ENCODE results near the gene ABCA6.

ABCA6 gene

DNA sequence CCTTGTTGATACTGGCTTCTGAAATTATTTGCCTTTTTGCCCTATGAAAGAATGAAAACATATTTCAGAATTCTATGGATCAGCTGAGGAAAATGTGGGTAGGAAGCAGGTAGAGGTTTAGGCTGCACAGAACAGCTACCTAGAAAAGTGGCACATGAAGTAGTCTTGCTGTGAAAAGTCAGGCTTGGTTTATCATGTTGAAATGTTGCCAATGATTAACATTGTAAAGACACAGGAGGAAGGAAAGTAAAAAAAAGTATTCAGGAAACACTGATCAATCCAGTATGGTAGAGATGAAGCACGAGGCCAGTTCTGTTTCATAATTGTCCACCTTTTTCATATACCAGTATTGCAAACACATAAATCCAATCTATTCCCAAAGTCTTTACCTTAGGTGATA, 29.9 kb downstream of the ABCA6 start:
- peaks cover 42% of the 10 kb centered on the region for H3K4me1 ChIP-seq (ENCODE audit: low read length)
- H4K20me1 ChIP-seq (ENCODE audit: insufficient read depth, low read length), result no peaks in the 10 kb centered on the region
- H3K4me2 ChIP-seq (ENCODE audit: low read length), result no peak overlapping the region
- no peaks in the 10 kb centered on the region for H3K27me3 ChIP-seq (ENCODE audit: low read depth, low read length)
- H3K9ac ChIP-seq (ENCODE audit: low read length), result no peak overlapping the region
- peaks cover 16% of the 10 kb centered on the region for H3K36me3 ChIP-seq (replicated peaks; ENCODE audit: low read depth, low read length)
- TF ChIP-seq CTCF (IDR thresholded peaks at IDR 0.05; ENCODE audit: low read depth, low read length), result no peak
- TF ChIP-seq EZH2phosphoT487 (IDR thresholded peaks at IDR 0.05; ENCODE audit: low read depth), result no peak
- H3K9me3 ChIP-seq (ENCODE audit: insufficient read depth, low read length), result no peaks in the 10 kb centered on the region
- no peaks in the 10 kb centered on the region for H3K79me2 ChIP-seq (ENCODE audit: low read length)
- 0 out of 2 replicates have a peak overlapping the region, but pooled peaks have one; percentile 44 for H2AFZ ChIP-seq (ENCODE audit: low read depth, low read length)
- H3K27ac ChIP-seq (ENCODE audit: low read length), result no peak overlapping the region
- H3K4me3 ChIP-seq (ENCODE audit: low read length), result no peak overlapping the region

DNA sequence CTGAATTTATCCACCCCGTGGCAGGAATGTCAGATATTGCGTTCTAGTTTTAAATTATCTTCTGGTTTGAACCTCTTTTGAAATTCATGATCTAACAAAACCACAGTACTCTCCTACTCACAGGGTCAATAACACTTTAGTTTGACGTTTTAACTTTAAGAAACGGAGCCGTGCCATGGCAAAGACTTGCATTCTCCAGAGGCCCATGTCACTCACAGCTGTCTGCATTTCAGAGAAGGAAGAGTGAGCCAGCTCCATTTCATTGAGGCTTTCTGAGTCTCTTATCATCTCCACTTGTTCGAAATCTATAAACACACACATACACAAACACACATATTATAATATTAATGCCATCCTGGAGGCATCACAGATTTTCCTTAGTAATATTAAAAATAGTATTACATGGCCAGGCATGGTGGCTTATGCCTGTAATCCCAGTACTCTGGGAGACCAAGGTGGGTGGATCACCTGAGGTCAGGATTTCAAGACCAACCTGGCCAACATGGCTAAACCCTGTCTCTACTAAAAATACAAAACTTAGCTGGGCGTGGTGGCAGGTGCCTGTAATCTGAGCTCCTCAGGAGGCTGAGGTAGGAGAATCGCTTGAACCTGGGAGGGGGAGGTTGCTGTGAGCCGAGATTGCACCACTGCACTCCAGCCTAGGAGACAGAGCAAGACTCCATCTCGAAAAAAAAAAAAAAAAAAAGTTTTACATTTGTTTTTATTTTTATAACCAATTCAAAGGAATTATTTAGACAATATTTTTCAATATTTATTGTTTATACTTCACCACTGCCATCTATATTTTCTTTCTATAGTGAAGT, 35.6 kb downstream of the ABCA6 start:
- H3K4me3 ChIP-seq (ENCODE audit: low read length), result no peak overlapping the region
- no peaks in the 10 kb centered on the region for H3K36me3 ChIP-seq (replicated peaks; ENCODE audit: low read depth, low read length)
- TF ChIP-seq EZH2phosphoT487 (IDR thresholded peaks at IDR 0.05; ENCODE audit: low read depth) (no peak), CTCF (IDR thresholded peaks at IDR 0.05; ENCODE audit: low read depth, low read length) (no peak)
- H3K9ac ChIP-seq (ENCODE audit: low read length), result no peak overlapping the region
- H2AFZ ChIP-seq (ENCODE audit: low read depth, low read length), result no peak overlapping the region
- H3K27ac ChIP-seq (ENCODE audit: low read length), result no peak overlapping the region
- H3K79me2 ChIP-seq (ENCODE audit: low read length), result no peaks in the 10 kb centered on the region
- no peaks in the 10 kb centered on the region for H3K9me3 ChIP-seq (ENCODE audit: insufficient read depth, low read length)
- H4K20me1 ChIP-seq (ENCODE audit: insufficient read depth, low read length), result no peaks in the 10 kb centered on the region
- no peak overlapping the region for H3K4me2 ChIP-seq (ENCODE audit: low read length)
- H3K4me1 ChIP-seq (ENCODE audit: low read length), result peaks cover 3% of the 10 kb centered on the region; the same call in 1 of the 2 replicates
- no peaks in the 10 kb centered on the region for H3K27me3 ChIP-seq (ENCODE audit: low read depth, low read length)

- H3K36me3 ChIP-seq (replicated peaks; ENCODE audit: low read depth, low read length), result no peaks in the 10 kb centered on the region
- TF ChIP-seq CTCF (IDR thresholded peaks at IDR 0.05; ENCODE audit: low read depth, low read length) (no peak), EZH2phosphoT487 (IDR thresholded peaks at IDR 0.05; ENCODE audit: low read depth) (no peak)
- H3K27ac ChIP-seq (ENCODE audit: low read length), result no peak overlapping the region
- no peaks in the 10 kb centered on the region for H3K79me2 ChIP-seq (ENCODE audit: low read length)
- H3K9ac ChIP-seq (ENCODE audit: low read length), result no peak overlapping the region
- H4K20me1 ChIP-seq (ENCODE audit: insufficient read depth, low read length), result no peaks in the 10 kb centered on the region
- H3K27me3 ChIP-seq (ENCODE audit: low read depth, low read length), result no peaks in the 10 kb centered on the region
- H3K4me3 ChIP-seq (ENCODE audit: low read length), result no peak overlapping the region
- H2AFZ ChIP-seq (ENCODE audit: low read depth, low read length), result no peak overlapping the region
- H3K4me2 ChIP-seq (ENCODE audit: low read length), result no peak overlapping the region
- peaks cover 14% of the 10 kb centered on the region for H3K4me1 ChIP-seq (ENCODE audit: low read length)
- no peaks in the 10 kb centered on the region for H3K9me3 ChIP-seq (ENCODE audit: insufficient read depth, low read length)
These were observed 38.0 kb downstream of the ABCA6 start for GRCh38 chr17:69103557-69104233.

DNA sequence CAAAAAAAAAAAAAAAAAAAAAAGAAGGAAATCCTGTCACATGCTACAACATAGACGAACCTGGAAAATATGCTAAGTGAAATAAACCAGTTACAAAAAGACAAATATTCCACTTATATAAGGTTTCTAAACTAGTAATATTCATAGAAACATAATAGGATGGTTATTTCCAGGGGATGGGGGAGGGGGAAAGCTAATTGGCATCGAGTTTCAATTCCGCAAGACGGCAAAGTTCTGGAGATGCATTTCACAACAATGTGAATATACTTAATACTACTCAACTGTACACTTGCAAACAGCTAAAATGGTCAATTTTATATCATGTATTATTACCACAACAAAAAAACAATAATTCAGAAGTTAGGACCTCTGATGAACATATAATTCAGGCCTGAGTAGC, 43.1 kb downstream of the ABCA6 start:
- H3K27ac ChIP-seq (ENCODE audit: low read length), result peak overlapping the region; percentile 69
- H3K27me3 ChIP-seq (ENCODE audit: low read depth, low read length), result no peaks in the 10 kb centered on the region
- no peaks in the 10 kb centered on the region for H3K9me3 ChIP-seq (ENCODE audit: insufficient read depth, low read length)
- H3K4me3 ChIP-seq (ENCODE audit: low read length), result peak overlapping the region; percentile 4; the same call in 1 of the 2 replicates
- H3K36me3 ChIP-seq (replicated peaks; ENCODE audit: low read depth, low read length), result peaks cover 20% of the 10 kb centered on the region
- H3K9ac ChIP-seq (ENCODE audit: low read length), result peak overlapping the region; percentile 49; the same call in 1 of the 2 replicates
- H2AFZ ChIP-seq (ENCODE audit: low read depth, low read length), result 0 out of 2 replicates have a peak overlapping the region, but pooled peaks have one; percentile 12
- no peaks in the 10 kb centered on the region for H3K79me2 ChIP-seq (ENCODE audit: low read length)
- peaks cover 38% of the 10 kb centered on the region for H3K4me1 ChIP-seq (ENCODE audit: low read length)
- no peaks in the 10 kb centered on the region for H4K20me1 ChIP-seq (ENCODE audit: insufficient read depth, low read length)
- TF ChIP-seq CTCF (IDR thresholded peaks at IDR 0.05; ENCODE audit: low read depth, low read length), result no peak
- TF ChIP-seq EZH2phosphoT487 (IDR thresholded peaks at IDR 0.05; ENCODE audit: low read depth), result no peak
- H3K4me2 ChIP-seq (ENCODE audit: low read length), result peak overlapping the region; percentile 37
